Activated CD4-positive, alpha-beta T cell treated with anti-CD3 and anti-CD28 coated beads, Interleukin-10, Interleukin-2, amounts not matched to agents 100 ng/mL and 50 ng/mL, durations not matched to agents 16 hours and 8 hours (primary cell): ENCODE data around the gene AKAP13.
A peak's percentile ranks its signal among the peaks of the same experiment; 100 is the strongest.

Experiments used
- DNase-seq: peaks from one replicate; pipeline ENCODE4 v3.0.0-alpha.2; 2020

Gene AKAP13

DNA sequence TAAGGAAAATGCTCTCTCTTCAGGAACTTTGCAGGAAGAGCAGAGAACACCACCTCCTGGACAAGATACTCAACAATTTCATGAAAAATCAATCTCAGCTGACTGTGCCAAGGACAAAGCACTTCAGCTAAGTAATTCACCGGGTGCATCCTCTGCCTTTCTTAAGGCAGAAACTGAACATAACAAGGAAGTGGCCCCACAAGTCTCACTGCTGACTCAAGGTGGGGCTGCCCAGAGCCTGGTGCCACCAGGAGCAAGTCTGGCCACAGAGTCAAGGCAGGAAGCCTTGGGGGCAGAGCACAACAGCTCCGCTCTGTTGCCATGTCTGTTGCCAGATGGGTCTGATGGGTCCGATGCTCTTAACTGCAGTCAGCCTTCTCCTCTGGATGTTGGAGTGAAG lies 200.5 kb downstream of the AKAP13 start:
- peak; percentile 82 for DNase-seq

DNA sequence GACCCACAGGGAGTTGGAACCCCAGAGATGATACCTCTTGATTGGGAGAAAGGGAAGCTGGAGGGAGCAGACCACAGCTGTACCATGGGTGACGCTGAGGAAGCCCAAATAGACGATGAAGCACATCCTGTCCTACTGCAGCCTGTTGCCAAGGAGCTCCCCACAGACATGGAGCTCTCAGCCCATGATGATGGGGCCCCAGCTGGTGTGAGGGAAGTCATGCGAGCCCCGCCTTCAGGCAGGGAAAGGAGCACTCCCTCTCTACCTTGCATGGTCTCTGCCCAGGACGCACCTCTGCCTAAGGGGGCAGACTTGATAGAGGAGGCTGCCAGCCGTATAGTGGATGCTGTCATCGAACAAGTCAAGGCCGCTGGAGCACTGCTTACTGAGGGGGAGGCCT lies 201.1 kb downstream of the AKAP13 start:
- peak; percentile 63 for DNase-seq

DNA sequence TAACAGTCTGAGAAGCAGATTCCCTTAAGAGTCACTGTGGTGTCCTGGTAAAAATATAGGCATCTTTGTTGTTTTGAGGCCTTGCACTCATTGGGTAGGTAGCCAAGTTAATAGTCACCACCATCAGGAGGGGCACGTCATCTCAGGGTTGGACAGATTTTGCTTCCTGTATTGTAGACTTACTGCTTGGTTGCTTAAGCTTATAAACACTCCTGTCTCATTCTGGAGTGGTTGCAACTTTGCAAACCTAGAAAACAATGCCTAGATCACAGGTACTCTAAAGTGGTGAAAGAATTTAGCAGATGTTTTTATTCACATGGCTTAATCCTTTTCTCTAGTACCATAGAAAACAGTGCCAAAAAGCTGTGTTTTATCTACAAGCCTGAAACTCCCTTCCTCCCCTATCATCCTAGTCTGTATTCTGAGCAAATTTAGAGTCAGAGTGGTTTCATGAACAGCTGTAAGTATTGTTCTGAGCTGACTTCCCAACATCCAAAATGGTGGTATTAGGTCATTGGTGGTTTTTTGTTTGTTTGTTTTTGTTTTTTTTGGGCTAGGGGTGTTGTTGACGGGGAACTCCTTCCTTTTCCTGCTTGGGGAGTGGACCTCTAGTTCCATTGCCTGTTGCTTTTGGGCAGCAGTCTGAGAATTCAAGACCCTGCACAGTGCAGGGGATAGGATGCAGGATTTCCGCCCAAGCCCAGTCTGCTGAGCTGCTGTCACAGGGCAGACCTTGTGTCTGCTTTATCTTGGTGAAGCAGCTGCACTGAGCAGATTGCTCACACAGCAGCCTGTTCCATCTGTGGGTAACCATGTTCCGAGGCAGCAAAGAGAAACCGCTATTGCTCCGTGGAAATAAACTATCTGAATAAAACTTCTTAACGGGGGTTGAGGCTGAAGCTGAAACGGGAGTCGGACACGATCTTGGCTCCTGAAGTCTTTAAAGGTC lies 202.0 kb downstream of the AKAP13 start:
- peak; percentile 82 for DNase-seq

DNA sequence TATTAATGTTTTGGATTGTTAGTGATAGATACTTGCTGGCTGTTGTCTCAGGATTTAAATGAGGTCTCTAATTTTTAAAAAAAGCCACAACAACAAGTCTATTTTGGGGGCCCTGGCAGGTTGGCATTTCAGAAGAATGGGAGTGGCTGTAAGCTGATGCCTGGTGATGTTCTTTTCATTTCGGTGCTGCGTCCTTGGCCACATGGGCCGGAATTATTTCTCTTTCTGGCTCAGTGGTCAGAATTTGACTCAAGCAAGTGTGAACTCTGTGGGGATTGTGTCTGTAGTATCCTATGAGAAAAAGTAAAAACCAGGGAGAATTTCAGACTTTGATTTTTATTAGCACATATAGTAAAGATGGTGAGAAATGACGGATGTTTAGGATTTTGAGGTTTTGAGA lies 203.0 kb downstream of the AKAP13 start:
- DNase-seq = peak; percentile 48

DNA sequence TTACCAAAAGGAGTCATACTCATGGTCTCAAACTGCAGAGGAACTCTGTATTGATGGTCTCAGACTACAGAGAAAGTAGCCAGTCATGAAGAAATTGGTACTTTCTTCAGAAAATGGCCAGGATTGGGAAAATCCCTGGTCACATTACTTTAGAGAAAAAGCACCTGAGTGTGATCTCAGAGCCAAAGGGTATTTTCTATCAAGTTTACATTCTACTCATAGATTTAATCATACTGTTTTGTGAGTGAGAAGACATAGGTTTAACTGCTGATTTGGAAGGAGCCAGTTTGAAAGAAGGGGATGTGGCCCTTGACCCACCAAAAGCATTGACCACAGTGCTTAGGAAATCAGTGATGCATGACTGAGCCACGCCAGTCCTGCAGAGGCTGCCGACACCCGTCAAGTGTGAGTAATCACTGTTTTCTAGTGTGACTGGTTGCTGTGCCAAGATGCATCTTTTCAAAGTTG lies 203.6 kb downstream of the AKAP13 start:
- DNase-seq = peak; percentile 82

DNA sequence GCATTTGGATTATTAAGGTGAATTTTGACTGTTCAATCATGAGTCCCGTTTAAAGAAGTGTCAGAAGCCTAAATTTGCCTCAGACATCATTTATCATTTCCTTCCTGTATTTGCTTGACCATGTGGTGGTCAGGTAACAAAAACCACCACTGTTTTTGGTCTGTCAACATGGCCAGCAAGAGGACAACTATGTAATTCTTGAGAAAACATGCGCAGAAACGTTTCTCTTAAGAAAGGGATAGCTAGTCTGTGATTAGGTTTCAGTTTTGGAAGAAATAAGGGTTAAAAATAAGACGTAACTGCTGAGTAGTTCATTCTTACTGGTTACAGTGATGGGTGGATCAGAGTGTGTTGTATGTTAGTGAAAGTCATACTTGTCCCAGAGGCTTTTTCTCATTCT lies 204.5 kb downstream of the AKAP13 start:
- DNase-seq = peak; percentile 46

DNA sequence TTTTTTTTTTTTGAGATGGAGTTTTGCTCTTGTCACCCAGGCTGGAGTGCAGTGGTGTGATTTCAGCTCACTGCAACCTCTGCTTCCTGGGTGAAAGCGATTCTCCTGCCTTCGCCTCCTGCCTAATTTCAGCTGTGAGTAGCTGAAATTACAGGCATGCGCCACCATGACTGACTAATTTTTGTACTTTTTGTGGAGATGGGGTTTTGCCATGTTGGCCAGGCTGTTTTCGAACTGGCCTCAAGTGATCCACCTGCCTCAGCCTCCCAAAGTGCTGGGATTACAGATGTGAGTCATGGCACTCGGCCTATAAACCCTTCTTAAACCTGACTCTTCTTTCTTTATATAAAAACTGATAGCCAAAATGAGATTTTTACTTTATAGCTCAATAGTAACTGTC lies 205.8 kb downstream of the AKAP13 start:
- DNase-seq = peak; percentile 88

DNA sequence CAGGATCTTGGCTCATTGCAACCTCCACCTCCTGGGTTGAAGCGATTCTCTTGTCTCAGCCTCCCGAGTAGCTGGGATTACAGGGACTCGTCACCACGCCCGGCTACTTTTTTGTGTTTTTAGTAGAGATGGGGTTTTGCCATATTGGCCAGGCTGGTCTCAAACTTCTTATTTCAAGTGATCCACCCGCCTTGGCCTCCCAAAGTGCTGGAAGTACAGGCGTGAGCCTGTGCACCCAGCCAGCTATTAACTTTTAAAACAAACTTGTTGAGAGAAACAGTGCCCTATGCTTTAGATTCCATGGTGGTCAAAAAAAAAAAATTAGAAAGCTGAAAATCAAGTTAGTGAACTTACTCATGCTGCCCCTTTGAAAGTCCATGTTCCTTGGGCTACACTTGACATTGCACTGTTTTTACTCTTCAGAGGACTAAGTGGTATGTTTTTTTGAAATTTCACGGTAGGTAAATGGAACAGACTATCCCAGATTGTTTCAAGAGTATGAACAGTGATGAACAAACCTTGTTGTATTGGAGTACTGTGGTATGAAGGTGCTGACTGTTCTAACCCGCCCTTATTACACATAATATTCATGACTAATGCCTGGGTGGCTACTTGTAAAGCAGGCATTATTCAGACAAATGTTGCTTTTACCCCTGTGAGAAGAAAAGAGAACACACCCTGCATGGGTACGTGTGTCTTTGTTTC lies 207.5 kb downstream of the AKAP13 start:
- no peak for DNase-seq

DNA sequence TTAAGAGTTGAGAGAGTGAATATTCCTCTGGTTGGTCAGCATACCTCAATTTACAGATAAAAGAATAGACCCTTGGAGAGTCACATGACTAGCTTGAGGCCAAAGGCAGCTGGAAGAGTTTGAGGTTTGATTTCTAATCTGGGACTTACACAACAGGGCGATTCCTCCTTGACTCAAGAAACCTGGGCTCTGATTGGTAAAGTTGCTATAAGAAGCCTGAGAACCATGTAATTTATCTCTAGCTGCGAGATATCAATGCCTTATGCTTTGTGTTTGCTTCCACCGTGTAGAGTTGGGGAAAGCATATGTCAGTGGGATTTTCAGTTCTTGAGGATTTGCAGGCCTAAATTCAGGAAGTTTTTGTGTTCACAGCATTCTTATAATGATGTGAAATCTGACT lies 208.3 kb downstream of the AKAP13 start:
- no peak for DNase-seq

DNA sequence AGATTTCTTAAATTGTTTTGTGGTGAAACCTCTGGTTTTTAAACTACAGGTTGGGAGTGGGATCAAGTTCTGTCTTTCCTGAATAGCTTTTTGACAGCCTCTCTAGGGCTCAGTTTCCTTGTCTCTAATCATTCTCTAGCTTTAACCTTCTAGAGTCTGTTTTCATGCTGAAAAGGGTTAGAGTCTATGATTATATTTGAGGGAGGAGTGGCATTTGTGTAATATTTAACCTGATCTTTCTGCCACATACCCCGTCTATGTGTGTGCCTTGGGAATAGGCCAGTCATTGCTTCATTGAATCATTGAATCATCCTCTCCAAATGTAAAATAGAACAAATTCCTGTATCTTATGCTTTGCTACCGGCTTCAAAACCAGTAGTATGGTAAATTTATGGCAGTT lies 209.4 kb downstream of the AKAP13 start:
- no peak for DNase-seq

DNA sequence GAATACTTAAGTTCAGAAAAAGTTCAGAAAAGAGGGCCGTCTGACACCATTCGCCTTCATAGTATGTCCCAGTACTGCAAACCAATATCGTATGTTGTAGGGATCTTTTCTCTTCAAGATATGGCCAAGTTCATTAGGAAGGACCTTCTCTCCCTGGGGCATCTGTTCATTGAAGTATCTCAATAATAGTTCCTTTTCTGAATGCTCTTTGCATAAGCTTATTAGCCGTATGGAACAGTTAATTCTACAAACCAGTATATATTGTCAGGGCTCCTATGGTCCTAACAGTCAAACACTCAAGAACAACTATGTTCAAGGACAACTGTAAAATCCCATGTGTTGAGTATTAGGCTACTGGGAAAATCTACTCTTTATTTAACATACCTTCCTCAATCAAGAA lies 211.2 kb downstream of the AKAP13 start:
- DNase-seq = no peak

DNA sequence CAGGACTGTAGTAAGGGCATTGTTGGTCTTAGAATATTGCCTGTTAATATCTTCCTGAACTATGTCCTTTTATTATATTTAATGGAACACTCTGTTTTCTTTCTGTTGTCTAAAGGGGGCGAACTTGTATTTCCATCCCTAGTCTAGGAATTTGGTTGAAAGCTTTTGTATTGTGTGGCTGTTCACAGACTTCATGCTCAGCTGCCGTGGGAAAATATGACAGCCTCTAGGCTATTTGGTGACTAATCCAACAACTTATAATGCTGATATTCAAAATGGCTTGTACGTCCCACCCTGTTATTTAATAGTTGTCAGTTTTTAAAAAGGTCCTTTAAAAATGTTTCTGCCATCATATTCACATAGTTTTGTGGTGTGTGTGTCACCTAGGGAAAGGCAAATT lies 211.7 kb downstream of the AKAP13 start:
- no peak for DNase-seq

DNA sequence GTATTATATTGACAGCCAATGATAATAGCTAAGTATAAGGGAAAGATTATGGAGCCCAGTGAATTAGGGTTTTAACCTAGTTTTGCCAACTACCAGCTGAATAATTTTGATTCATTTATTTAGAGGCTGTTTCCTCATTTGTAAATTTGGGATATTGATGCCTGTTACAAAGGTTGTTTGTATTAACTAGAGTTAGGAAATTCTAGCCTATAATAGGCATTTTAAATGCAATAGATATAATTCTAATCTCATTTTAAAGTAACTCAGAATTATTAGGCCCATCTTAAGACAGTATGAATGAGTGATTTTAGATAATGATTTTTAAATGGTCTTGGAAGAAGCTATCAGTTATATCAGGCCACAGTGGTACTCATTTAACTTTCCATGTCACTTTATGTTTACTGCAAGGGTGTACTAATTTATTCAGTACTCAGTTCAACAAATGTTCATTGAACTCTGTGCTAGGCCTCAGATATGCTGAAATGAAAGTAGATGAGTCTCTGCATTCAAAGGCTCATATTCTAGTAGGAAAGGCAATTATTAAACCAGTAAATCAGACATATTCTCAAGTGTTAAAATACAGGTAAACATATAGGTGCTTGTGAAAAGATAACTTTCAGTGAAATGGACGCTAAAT lies 213.5 kb downstream of the AKAP13 start:
- no peak for DNase-seq

DNA sequence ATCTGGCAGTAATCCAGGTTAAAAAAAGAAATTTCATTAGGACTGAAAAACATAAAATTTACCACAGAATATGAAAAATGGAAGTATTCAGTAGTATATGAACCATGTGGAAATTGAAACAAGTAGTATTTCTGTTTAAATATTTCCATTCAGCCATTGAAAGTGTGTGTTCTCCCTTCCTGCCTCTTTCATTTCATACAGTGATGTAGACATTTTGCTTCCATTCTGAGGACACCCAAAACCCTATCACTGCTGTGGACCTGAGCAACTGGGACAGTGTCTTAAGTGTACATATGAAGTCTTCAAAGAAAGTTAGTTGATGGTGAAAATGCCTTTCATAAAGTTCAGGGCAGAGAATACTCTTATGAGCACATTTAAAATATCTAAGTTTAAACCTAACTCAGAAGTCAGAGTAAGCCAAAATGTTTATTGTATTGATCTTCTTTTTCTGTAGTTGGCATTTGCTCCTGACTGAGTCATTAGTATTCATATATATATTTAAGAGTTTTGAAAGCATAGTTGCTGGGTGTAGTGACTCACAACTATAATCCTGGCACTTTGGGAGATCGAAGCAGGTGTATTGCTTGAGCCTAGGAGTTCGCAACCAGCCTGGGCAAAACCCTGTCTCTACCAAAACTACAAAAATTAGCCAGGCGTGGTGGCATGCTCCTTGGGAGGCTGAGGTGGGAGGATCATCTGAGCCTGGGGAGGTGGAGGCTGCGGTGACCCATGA lies 215.6 kb downstream of the AKAP13 start:
- no peak for DNase-seq

DNA sequence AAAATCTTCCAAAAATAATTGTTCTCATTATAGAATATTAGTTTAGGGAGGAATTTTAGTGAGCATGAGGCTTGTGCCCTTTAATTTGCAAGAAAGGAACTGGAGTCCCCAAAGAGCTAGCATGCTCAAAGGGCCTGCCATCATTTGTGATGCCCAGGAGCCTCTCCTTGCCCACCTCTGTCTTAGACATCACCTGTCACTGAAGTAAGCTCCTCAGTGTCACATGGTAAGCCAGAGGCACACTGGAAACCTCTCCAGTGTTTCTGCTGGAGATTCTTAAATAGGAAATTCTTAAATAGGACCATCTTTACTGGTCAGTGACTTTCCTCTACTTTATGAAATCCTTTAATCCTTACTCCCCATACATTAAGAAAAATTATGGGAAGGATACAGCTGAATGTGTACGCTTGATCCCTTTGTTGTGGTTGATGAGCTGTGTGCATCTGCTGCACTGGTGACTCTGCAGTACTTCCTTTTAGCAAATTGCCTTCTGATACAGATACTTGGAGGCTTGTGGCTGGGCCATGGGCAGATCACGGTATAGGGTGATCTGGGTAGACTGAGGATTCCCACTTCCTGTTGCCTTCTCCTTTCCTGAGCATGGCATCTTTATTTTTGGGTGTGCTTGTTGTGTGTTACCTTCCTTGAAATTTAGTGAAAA lies 216.9 kb downstream of the AKAP13 start:
- DNase-seq = peak; percentile 56

DNA sequence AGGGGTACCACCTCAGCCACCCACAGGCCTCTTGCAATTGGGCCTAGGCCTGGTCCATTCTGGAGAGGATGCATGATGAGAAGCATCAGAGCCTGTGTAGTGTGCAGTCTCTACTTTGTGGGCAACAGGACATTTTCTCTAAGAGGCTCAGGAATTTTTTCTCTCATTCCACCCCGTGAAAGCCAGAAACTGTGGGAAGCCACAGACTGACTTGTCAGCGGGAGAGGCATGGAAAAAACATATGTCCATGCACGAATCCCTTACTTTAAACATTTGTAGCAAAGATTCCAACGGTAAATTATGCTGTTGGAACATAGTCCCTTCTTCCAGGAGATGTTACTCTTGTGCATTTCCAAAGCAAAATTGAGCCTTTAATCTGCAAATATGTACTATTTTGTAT lies 217.8 kb downstream of the AKAP13 start:
- no peak for DNase-seq

DNA sequence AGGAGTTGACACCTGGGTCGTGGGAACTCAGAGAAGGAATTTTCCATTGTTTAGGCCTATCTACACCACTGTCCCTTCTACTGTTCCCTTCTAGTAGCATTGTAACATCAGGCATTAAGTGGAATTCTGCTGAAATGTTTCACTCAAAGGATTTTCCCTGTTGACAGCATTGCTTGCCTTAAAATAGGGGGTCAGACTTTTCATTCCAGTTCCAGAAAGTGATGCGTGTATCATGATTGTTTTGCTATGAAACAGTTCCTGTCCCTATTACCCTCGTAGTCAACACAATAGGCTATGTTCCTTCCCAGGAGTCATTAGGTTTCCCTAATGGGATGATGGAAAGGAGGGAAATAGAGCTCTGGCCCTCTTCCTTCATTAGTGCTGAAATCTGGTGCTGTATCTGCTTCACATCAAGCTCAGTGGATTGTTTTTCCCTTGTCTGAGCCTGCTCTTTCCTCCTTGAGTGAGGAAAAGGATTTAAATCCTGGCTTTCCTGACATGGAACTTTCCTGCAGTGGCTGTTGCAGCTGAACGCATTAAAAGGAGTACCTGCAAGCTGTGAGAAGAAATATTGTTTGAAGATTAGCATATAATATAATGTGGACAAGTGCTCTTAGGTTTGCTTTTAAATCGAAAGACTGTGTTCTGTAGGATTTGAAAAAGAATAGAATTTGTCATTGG lies 218.5 kb downstream of the AKAP13 start:
- DNase-seq = no peak

DNA sequence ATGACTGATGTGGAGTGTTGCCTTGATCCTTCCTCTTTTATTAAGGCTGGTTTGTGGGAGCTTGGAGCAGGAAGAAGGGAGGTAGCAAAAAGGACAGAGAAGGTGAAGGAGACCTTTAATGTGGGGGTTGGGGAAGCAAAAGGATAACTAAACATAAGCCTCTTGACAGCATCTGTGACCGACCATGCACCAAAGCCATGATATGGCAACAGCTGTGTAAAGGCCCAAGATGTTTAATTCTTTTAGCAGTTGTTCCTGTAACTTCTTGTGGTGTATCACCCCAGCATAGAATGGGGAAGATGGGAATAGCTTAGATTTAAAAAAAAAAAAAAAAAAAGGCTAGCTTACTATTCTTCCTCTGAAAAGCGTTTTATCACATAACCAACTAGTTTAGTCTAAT lies 219.6 kb downstream of the AKAP13 start:
- DNase-seq = no peak

DNA sequence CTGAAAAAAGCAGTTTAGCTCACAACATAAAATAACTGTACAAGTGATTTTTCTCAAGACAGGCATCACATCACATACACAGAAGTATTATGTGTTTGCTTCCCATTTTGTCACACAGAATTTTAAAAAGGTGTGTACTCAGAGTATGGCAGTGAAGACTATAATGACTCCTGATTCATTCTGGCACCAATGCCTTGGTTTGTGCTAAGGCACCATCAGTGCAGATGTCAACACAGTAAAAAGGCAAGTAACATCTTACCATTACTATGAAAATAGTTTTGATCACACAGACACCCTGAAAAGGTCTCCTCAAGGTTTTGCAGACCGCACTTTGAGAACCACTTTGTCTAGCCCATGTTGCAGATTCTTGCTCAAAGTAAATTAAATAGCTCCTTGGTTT lies 222.8 kb downstream of the AKAP13 start:
- DNase-seq = no peak

DNA sequence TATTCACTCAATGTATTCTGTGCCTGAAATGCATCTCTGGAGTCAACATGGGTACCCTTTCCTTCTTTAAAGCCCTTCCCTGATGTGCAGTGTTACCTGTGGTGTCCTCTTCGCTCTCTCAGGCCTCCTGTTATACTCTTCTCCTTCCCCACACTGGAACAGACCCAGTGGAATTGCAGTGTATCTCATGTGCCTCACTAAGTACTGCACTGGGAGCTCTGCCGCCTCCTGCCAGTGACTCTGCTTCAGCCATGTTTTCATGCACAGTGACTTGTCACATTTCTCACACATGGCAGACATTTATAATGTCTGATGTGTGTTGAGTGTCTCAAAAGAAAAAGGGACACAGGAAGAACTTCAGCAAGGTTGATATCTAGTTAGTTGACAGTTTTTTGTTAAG lies 223.3 kb downstream of the AKAP13 start:
- DNase-seq = no peak

DNA sequence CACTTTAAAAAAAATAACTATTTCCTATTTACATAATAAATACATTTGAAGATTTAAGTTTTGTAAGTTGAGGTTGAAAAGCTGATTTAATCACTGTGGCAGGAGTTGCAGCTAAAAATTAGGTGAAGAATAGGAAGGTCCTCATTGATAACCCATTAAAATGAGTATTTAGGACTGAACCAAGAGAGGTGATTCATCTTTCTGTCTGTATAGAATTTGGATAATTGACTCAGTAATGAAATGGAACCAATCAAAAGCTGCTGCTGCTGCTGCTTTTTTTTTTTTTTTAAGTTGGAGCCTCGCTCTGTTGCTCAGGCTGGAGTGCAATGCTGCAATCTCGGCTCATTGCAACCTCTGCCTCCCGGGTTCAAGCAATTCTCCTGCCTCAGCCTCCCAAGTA lies 223.8 kb downstream of the AKAP13 start:
- no peak for DNase-seq

DNA sequence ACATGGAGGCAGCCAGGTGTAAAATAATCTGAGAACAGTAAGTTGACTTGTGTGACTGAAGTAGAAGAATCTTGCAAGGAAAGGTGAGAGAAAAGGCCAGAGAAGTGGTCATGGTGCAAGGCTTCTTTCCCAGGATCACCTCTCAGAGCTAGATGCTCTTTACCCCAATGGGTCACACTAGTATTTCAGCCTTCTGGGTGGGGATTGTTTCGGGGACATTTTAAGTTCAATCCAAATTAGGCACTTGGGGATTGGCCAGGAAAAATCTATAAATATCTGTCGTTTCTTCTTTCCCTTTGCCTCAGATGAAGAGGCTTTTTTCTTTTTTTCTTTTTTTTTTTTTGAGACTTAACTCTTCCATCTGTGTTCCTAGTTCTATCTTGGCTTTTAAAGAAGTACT lies 226.3 kb downstream of the AKAP13 start:
- DNase-seq = no peak
